ENCODE data around the gene HAUS1.

The HAUS1 gene

GRCh38 chr18:46140173-46140572 lies 36.0 kb downstream of the HAUS1 start:
- TF ChIP-seq EZH2phosphoT487 (IDR thresholded peaks at IDR 0.05; ENCODE audit: borderline replicate concordance) (no peak), CTCF (conservative IDR thresholded peaks at IDR 0.05; ENCODE audit: low read length) (no peak)
- H3K4me1 ChIP-seq (ENCODE audit: insufficient read depth, low read length, poor library complexity, severe bottlenecking): no peaks in the 10 kb centered on the region
- no peak overlapping the region for H3K4me2 ChIP-seq (ENCODE audit: low read depth, low read length, poor library complexity, severe bottlenecking)
- H3K9ac ChIP-seq (ENCODE audit: low read depth, low read length, poor library complexity, severe bottlenecking): no peak overlapping the region
- no peaks in the 10 kb centered on the region for H4K20me1 ChIP-seq (ENCODE audit: insufficient read depth, low read length, poor library complexity, severe bottlenecking)
- H3K9me2 ChIP-seq (replicated peaks; ENCODE audit: low read depth, low read length): no peaks in the 10 kb centered on the region
- H3K36me3 ChIP-seq (ENCODE audit: insufficient read depth, low read length): no peaks in the 10 kb centered on the region
- no peaks in the 10 kb centered on the region for H3F3A ChIP-seq (ENCODE audit: low read depth)
- H3K9me3 ChIP-seq (ENCODE audit: insufficient read depth, low read depth, low read length): no peaks in the 10 kb centered on the region
- no peak overlapping the region for H3K4me3 ChIP-seq (ENCODE audit: low read length, poor library complexity, severe bottlenecking)
- no peaks in the 10 kb centered on the region for H3K27me3 ChIP-seq (ENCODE audit: insufficient read depth, low read length, poor library complexity, severe bottlenecking)
- no peaks in the 10 kb centered on the region for H3K79me2 ChIP-seq (ENCODE audit: insufficient read depth, low read length)
- no peak overlapping the region for H2AFZ ChIP-seq (ENCODE audit: low read length)

- no peaks in the 10 kb centered on the region for H3F3A ChIP-seq (ENCODE audit: low read depth)
- no peaks in the 10 kb centered on the region for H3K9me3 ChIP-seq (ENCODE audit: insufficient read depth, low read depth, low read length)
- H3K27me3 ChIP-seq (ENCODE audit: insufficient read depth, low read length, poor library complexity, severe bottlenecking): no peaks in the 10 kb centered on the region
- no peak overlapping the region for H2AFZ ChIP-seq (ENCODE audit: low read length)
- H3K4me2 ChIP-seq (ENCODE audit: low read depth, low read length, poor library complexity, severe bottlenecking): no peak overlapping the region
- no peaks in the 10 kb centered on the region for H3K36me3 ChIP-seq (ENCODE audit: insufficient read depth, low read length)
- no peaks in the 10 kb centered on the region for H3K79me2 ChIP-seq (ENCODE audit: insufficient read depth, low read length)
- no peak overlapping the region for H3K4me3 ChIP-seq (ENCODE audit: low read length, poor library complexity, severe bottlenecking)
- TF ChIP-seq EZH2phosphoT487 (IDR thresholded peaks at IDR 0.05; ENCODE audit: borderline replicate concordance) (no peak), CTCF (conservative IDR thresholded peaks at IDR 0.05; ENCODE audit: low read length) (no peak)
- no peaks in the 10 kb centered on the region for H3K4me1 ChIP-seq (ENCODE audit: insufficient read depth, low read length, poor library complexity, severe bottlenecking)
- no peaks in the 10 kb centered on the region for H3K9me2 ChIP-seq (replicated peaks; ENCODE audit: low read depth, low read length)
- H4K20me1 ChIP-seq (ENCODE audit: insufficient read depth, low read length, poor library complexity, severe bottlenecking): no peaks in the 10 kb centered on the region
- H3K9ac ChIP-seq (ENCODE audit: low read depth, low read length, poor library complexity, severe bottlenecking): no peak overlapping the region
Measured at GRCh38 chr18:46141199-46141598, 37.0 kb downstream of the HAUS1 start.

- Histone ChIP-seq H3K4me2 (ENCODE audit: low read depth, low read length, poor library complexity, severe bottlenecking) (no peak overlapping the region), H3K9me3 (ENCODE audit: insufficient read depth, low read depth, low read length) (no peaks in the 10 kb centered on the region), H3K4me3 (ENCODE audit: low read length, poor library complexity, severe bottlenecking) (no peak overlapping the region), H3K9me2 (replicated peaks; ENCODE audit: low read depth, low read length) (no peaks in the 10 kb centered on the region), H4K20me1 (ENCODE audit: insufficient read depth, low read length, poor library complexity, severe bottlenecking) (no peaks in the 10 kb centered on the region), H2AFZ (ENCODE audit: low read length) (no peak overlapping the region), H3F3A (ENCODE audit: low read depth) (no peaks in the 10 kb centered on the region), H3K27me3 (ENCODE audit: insufficient read depth, low read length, poor library complexity, severe bottlenecking) (no peaks in the 10 kb centered on the region), H3K4me1 (ENCODE audit: insufficient read depth, low read length, poor library complexity, severe bottlenecking) (no peaks in the 10 kb centered on the region), H3K36me3 (ENCODE audit: insufficient read depth, low read length) (no peaks in the 10 kb centered on the region), H3K9ac (ENCODE audit: low read depth, low read length, poor library complexity, severe bottlenecking) (no peak overlapping the region), H3K79me2 (ENCODE audit: insufficient read depth, low read length) (no peaks in the 10 kb centered on the region)
- no peak for TF ChIP-seq EZH2phosphoT487 (IDR thresholded peaks at IDR 0.05; ENCODE audit: borderline replicate concordance)
- TF ChIP-seq CTCF (conservative IDR thresholded peaks at IDR 0.05; ENCODE audit: low read length): peak; percentile 84
Measured at GRCh38 chr18:46148810-46149209, 44.6 kb downstream of the HAUS1 start.

Data from Loucy (cell line).